Keratinocyte (primary cell): ENCODE data around the gene LRP1B. TPM values are rescaled to one million over a fixed set of nuclear protein-coding genes. Genes with fewer than 3 reads are reported as not detected.

Experiments
- DNase-seq: peaks from one replicate; pipeline ENCODE4 v3.0.0-alpha.2; 2011; ENCODE audit warnings: low read depth, missing footprints, low spot score
- FAIRE-seq: peaks from 2 replicates; lab custom pipeline; 2011; peaks lifted over from hg19 to GRCh38; lab: Jason Lieb, UNC
- H2AFZ ChIP-seq: 2 replicates; pipeline ENCODE4 v1.6.0; 2012; ENCODE audit warnings: low read length, control low read depth, inconsistent platforms; ENCODE audit not compliant: control insufficient read depth
- H3K27ac ChIP-seq: 2 replicates; pipeline ENCODE4 v1.5.1; 2011; ENCODE audit warnings: low read length; ENCODE audit not compliant: control insufficient read depth, insufficient read depth
- H3K27me3 ChIP-seq: 3 replicates; pipeline ENCODE4 v1.6.0; 2011; ENCODE audit warnings: low read length; ENCODE audit not compliant: control insufficient read depth, insufficient read depth; ENCODE audit errors: extremely low read depth
- H3K36me3 ChIP-seq, 2 experiments: 2 replicates in 1 of 2; 3 replicates in 1 of 2; pipeline ENCODE4 v1.5.1; 2011; ENCODE audit warnings: low read length in 2 of 2, mild to moderate bottlenecking in 1 of 2; ENCODE audit not compliant: control insufficient read depth in 2 of 2, insufficient read depth in 2 of 2; ENCODE audit errors: extremely low read depth in 1 of 2
- H3K4me1 ChIP-seq: 3 replicates; pipeline ENCODE4 v1.5.1; 2011; ENCODE audit warnings: low read length; ENCODE audit not compliant: control insufficient read depth, insufficient read depth; ENCODE audit errors: extremely low read depth
- H3K4me2 ChIP-seq: 3 replicates; pipeline ENCODE4 v1.6.0; 2011; ENCODE audit warnings: low read depth, low read length; ENCODE audit not compliant: control insufficient read depth, insufficient read depth; ENCODE audit errors: extremely low read depth
- H3K4me3 ChIP-seq, 3 experiments: fragments of 200-600 bp in 1 of 3; sonication (generic) in 1 of 3; 2 replicates in 2 of 3; 3 replicates in 1 of 3; pipeline ENCODE4 v1.5.1; 2011 to 2016; ENCODE audit warnings: low read length in 3 of 3, mild to moderate bottlenecking in 3 of 3, control low read depth in 2 of 3, inconsistent platforms in 1 of 3, low read depth in 1 of 3, mixed read lengths in 1 of 3, mixed run types in 1 of 3, moderate library complexity in 1 of 3; ENCODE audit not compliant: control insufficient read depth in 2 of 3, insufficient read depth in 2 of 3; ENCODE audit errors: extremely low read depth in 1 of 3
- H3K79me2 ChIP-seq: 2 replicates; pipeline ENCODE4 v1.6.0; 2012; ENCODE audit warnings: low read length; ENCODE audit not compliant: control insufficient read depth, insufficient read depth
- H3K9ac ChIP-seq: 3 replicates; pipeline ENCODE4 v1.6.0; 2011; ENCODE audit warnings: low read length; ENCODE audit not compliant: control insufficient read depth, insufficient read depth; ENCODE audit errors: extremely low read depth
- H3K9me1 ChIP-seq: 3 replicates; pipeline ENCODE4 v1.6.0; 2011; ENCODE audit warnings: low read length; ENCODE audit not compliant: control insufficient read depth, insufficient read depth; ENCODE audit errors: extremely low read depth
- H3K9me3 ChIP-seq: 2 replicates; pipeline ENCODE4 v1.5.1; 2012; ENCODE audit warnings: low read depth, low read length; ENCODE audit not compliant: control insufficient read depth
- H4K20me1 ChIP-seq: 3 replicates; pipeline ENCODE4 v1.6.0; 2011; ENCODE audit warnings: low read length; ENCODE audit not compliant: control insufficient read depth, insufficient read depth; ENCODE audit errors: extremely low read depth
- CTCF ChIP-seq, 3 experiments: IDR thresholded peaks in 1 of 3; conservative IDR thresholded peaks in 1 of 3; optimal IDR thresholded peaks in 1 of 3; 2 replicates in 2 of 3; 3 replicates in 1 of 3; pipeline versions ENCODE3 to v1.5.1; 2011; ENCODE audit warnings: low read length in 3 of 3, mild to moderate bottlenecking in 3 of 3, moderate library complexity in 2 of 3, control low read depth in 1 of 3, inconsistent platforms in 1 of 3; ENCODE audit not compliant: insufficient read depth in 2 of 3; ENCODE audit errors: extremely low read depth in 1 of 3
- EZH2 ChIP-seq: IDR thresholded peaks from one replicate; pipeline ENCODE4 v1.6.1; 2012; ENCODE audit warnings: inconsistent platforms, mild to moderate bottlenecking, low read length, moderate library complexity
- dilution Hi-C: fragments of 300-500 bp; cut with MboI; formaldehyde crosslinking; loops from one replicate; pipeline ENCODE4 v1.7.0; 2020; ENCODE audit warnings: low sequenced_read_pairs; ENCODE audit not compliant: extremely low pct_ligation_motif_present
- polyA plus RNA-seq, 5 experiments: library from polyadenylated mRNA; depleted of rRNA in 3 of 5; stranded (reverse) in 3 of 5; stranded (forward) in 1 of 5; unstranded in 1 of 5; fragments of >200 nt; gene quantifications; 1 replicate in 1 of 5; 2 replicates in 3 of 5; 3 replicates in 1 of 5; pipeline versions ENCODE4 v1.2.1 to v1.2.3, GENCODE V29; 2011 to 2012; ENCODE audit warnings: missing spikeins in 2 of 5, low read depth in 1 of 5, low replicate concordance in 1 of 5

LRP1B gene
- polyA plus RNA-seq, 1 donor (not counting 4 experiments of a cell fraction or from before 2014, with no cell fraction given) = not detected

GRCh38 chr2:142140434-142140845 is 9.6 kb upstream of the LRP1B start:
- H3K4me1 ChIP-seq = no peaks in the 10 kb centered on the region
- no peaks in the 10 kb centered on the region for H3K79me2 ChIP-seq
- no peak overlapping the region for H3K27ac ChIP-seq
- H3K36me3 ChIP-seq = no peaks in the 10 kb centered on the region
- TF ChIP-seq CTCF (optimal IDR thresholded peaks at IDR 0.05 in 1 of 3, IDR thresholded peaks at IDR 0.05 in 1 of 3, conservative IDR thresholded peaks at IDR 0.05 in 1 of 3; ENCODE audit: extremely low read depth in 1 of 3, insufficient read depth in 2 of 3, low read length in 3 of 3) = peak in 1 of 3 experiments; percentile 27
- no peak for TF ChIP-seq EZH2
- no peak overlapping the region for H3K4me2 ChIP-seq
- H2AFZ ChIP-seq = no peak overlapping the region
- FAIRE-seq (no peak), DNase-seq (no peak)
- H3K9ac ChIP-seq = no peak overlapping the region
- H3K27me3 ChIP-seq = no peaks in the 10 kb centered on the region
- no peaks in the 10 kb centered on the region for H4K20me1 ChIP-seq
- no peaks in the 10 kb centered on the region for H3K9me1 ChIP-seq
- H3K9me3 ChIP-seq = no peaks in the 10 kb centered on the region
- no peak overlapping the region for H3K4me3 ChIP-seq
- dilution Hi-C loops = no loop called here

DNA sequence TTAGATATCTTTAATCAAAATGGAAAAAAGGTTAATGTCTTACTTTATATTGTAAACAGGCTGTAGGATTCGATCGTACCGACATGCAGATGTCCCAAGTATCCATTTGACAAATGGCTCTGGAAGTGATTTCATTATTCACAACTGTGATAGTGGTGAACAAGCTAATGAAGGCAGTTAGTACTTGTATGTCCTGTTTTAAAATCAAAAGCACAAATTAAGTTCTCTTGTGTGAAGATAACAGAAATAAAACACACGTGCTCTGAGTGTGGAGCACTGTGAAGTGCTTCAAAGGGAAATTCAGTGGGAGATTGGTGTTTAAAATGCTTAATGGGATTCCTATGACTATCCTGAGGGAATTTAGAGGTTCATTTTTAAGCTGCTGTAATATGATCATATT is 8.6 kb upstream of the LRP1B start:
- H3K4me1 ChIP-seq = no peaks in the 10 kb centered on the region
- no peak overlapping the region for H3K9ac ChIP-seq
- no peaks in the 10 kb centered on the region for H3K9me3 ChIP-seq
- no peaks in the 10 kb centered on the region for H3K79me2 ChIP-seq
- dilution Hi-C loops = no loop called here
- no peak overlapping the region for H3K4me3 ChIP-seq
- no peaks in the 10 kb centered on the region for H4K20me1 ChIP-seq
- no peaks in the 10 kb centered on the region for H3K9me1 ChIP-seq
- H3K27me3 ChIP-seq = no peaks in the 10 kb centered on the region
- H2AFZ ChIP-seq = no peak overlapping the region
- H3K4me2 ChIP-seq = no peak overlapping the region
- DNase-seq = no peak
- no peak for FAIRE-seq
- H3K27ac ChIP-seq = no peak overlapping the region
- no peaks in the 10 kb centered on the region for H3K36me3 ChIP-seq
- TF ChIP-seq CTCF (optimal IDR thresholded peaks at IDR 0.05 in 1 of 3, IDR thresholded peaks at IDR 0.05 in 1 of 3, conservative IDR thresholded peaks at IDR 0.05 in 1 of 3; ENCODE audit: extremely low read depth in 1 of 3, insufficient read depth in 2 of 3, low read length in 3 of 3) = no peak
- TF ChIP-seq EZH2 = no peak
